Aorta (tissue), 5 donors: ENCODE data around the gene SLC49A3. TPM values are rescaled to one million over a fixed set of nuclear protein-coding genes. Genes with fewer than 3 reads are reported as not detected.
"Not testable (repeated sequence)": the region's sequence is repeated elsewhere in the genome, so short reads cannot be mapped to it uniquely, and the experiment has no call there.

Experiments used
- ATAC-seq: fragments of 200-7000 bp; cut with Tn5 transposase; one replicate; pipeline ENCODE4 v1.9.1; 2022; ENCODE audit warnings: moderate library complexity; ENCODE audit not compliant: low FRiP score
- DNase-seq, 2 donors: peaks; one replicate each; pipeline ENCODE4 v3.0.0-alpha.2; 2020
- H3K27ac ChIP-seq, 2 donors: one replicate each; pipeline ENCODE4 v1.5.1; 2013; ENCODE audit warnings: low read length in 2 of 2, mild to moderate bottlenecking in 2 of 2, moderate library complexity in 2 of 2, control low read depth in 1 of 2, inconsistent platforms in 1 of 2, low read depth in 1 of 2
- H3K27me3 ChIP-seq, 2 donors: one replicate each; pipeline ENCODE4 v1.6.1; 2013; ENCODE audit warnings: control low read depth in 1 of 2, low read length in 1 of 2, mild to moderate bottlenecking in 1 of 2, moderate library complexity in 1 of 2; ENCODE audit not compliant: insufficient read depth in 2 of 2, control insufficient read depth in 1 of 2
- H3K36me3 ChIP-seq, 2 donors: one replicate each; pipeline ENCODE4 v1.6.1; 2013; ENCODE audit warnings: control low read depth in 1 of 2, low read length in 1 of 2, mild to moderate bottlenecking in 1 of 2; ENCODE audit not compliant: insufficient read depth in 2 of 2, control insufficient read depth in 1 of 2
- H3K4me1 ChIP-seq, 2 donors: one replicate each; pipeline ENCODE4 v1.6.1; 2013; ENCODE audit warnings: low read length in 2 of 2, control low read depth in 1 of 2, mild to moderate bottlenecking in 1 of 2, moderate library complexity in 1 of 2; ENCODE audit not compliant: insufficient read depth in 2 of 2, control insufficient read depth in 1 of 2
- H3K4me3 ChIP-seq, 2 donors: one replicate each; pipeline ENCODE4 v1.5.1; 2013; ENCODE audit warnings: low read length in 2 of 2, control low read depth in 1 of 2, mild to moderate bottlenecking in 1 of 2
- H3K9me3 ChIP-seq: one replicate; pipeline ENCODE4 v1.6.1; 2013; ENCODE audit warnings: mild to moderate bottlenecking, low read length; ENCODE audit not compliant: control insufficient read depth
- WGBS, 2 donors: extraction: QIAGEN DNeasy Blood & Tissue Kit; methylation state at CpG; one replicate each; pipeline ENCODE4 v1.1.7; 2013; 5-methylcytosine and 5-hydroxymethylcytosine counted together
- intact Hi-C, 2 donors: fragments of 100-400 bp; cut with DNase I; formaldehyde crosslinking; loops; one replicate each; pipeline versions ENCODE4 v1.14.2 to v1.15.0; 2022
- polyA plus RNA-seq, 2 donors: library from polyadenylated mRNA; stranded (reverse); fragments of 200-250 nt; gene quantifications; one replicate each; pipeline ENCODE4 v1.2.3, GENCODE V29; 2013
- total RNA-seq, 2 donors: library from RNA; stranded (reverse); fragmentation: NEBNext Ultra II Directional; extraction: Animal tissue kit (Norgen Biotek cat#: 25700); gene quantifications; one replicate each; pipeline ENCODE4 v1.2.1, GENCODE V29; 2021
- donor health status: healthy with polysubstance abuse.
- donor health status: Bipolar disorder and iron deficiency.
- donor health status: DM: no; HTN: no; CAD: no.
- donor health status: DM: no; HTN: no; CAD: no.
- donor health status: DM: yes; HTN: yes; CAD: no.

Gene SLC49A3
- total and polyA plus RNA-seq, 4 donors = 3.0 to 22.9 (median 15.4) TPM

DNA sequence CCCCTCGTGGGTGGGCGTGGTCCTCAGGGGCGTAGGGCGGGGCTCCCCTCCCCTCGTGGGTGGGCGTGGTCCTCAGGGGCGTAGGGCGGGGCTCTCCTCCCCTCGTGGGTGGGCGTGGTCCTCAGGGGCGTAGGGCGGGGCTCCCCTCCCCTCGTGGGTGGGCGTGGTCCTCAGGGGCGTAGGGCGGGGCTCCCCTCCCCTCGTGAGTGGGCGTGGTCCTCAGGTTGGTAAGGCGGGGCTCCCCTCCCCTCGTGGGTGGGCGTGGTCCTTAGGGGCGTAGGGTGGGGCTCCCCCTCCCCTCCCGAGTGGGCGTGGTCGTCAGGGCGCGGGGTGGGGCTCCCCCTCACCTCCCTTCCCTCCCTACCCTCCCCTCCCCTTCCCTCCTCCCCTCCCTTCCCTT, 43.0 kb upstream of the SLC49A3 start:
- H3K27me3 ChIP-seq, H3K4me3 ChIP-seq, DNase-seq, H3K27ac ChIP-seq, intact Hi-C loops, ATAC-seq, H3K9me3 ChIP-seq, H3K4me1 ChIP-seq: not testable (repeated sequence)
- 82 to 84% methylated on average over 14 to 27 of the region's 27 CpGs for WGBS, 2 donors
- peaks cover 3 to 17% of the 10 kb centered on the region in 2 donors for H3K36me3 ChIP-seq

DNA sequence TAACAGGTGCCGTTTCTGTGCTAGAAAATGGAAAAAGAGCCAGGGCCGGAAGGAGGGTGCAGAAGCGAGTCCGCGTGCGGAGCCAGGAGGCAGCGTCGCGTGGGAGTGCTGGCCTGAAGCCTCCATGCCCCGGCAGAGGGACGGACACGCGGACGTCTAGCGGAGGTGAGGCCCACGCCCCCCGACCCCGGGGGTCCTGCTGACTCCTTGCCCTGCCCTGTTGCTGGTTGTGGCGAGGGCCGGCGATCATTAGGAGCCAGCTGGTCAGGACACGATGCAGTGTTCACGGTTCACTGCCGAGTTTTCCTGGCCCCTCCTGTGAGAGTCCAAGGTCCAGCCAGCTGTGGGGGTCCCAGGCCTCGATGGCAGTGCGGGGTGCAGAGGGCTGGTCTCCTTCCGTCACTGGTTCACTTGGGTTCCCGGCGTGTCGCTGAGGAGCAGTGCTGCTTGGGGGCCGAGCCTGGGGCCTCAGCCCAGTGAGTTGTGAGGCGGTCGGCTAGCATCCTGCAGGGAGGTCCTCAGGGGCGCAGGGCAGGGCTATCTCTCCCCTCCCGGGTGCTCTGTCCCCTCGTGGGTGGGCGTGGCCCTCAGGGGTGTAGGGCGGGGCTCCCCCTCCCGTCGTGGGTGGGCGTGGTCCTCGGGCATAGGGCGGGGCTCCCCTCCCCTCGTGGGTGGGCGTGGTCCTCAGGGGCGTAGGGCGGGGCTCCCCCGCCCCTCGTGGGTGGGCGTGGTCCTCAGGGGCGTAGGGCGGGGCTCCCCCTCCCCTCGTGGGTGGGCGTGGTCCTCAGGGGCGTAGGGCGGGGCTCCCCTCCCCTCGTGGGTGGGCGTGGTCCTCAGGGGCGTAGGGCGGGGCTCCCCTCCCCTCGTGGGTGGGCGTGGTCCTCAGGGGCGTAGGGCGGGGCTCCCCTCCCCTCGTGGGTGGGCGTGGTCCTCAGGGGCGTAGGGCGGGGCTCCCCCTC, 42.3 kb upstream of the SLC49A3 start:
- H3K9me3 ChIP-seq, ATAC-seq, DNase-seq, H3K27me3 ChIP-seq, intact Hi-C loops, H3K4me3 ChIP-seq, H3K27ac ChIP-seq, H3K4me1 ChIP-seq: not testable (repeated sequence)
- 94 to 96% methylated on average over 47 to 61 of the region's 68 CpGs for WGBS, 2 donors
- peaks cover 3 to 17% of the 10 kb centered on the region in 2 donors for H3K36me3 ChIP-seq

GRCh38 chr4:730511-730910, 41.6 kb upstream of the SLC49A3 start:
- Histone ChIP-seq H3K9me3 (no peaks in the 10 kb centered on the region), H3K4me1 (no peaks in the 10 kb centered on the region), H3K36me3 (peaks cover 2 to 17% of the 10 kb centered on the region in 2 donors), H3K27ac (no peak overlapping the region), H3K4me3 (no peak overlapping the region), H3K27me3 (no peaks in the 10 kb centered on the region)
- intact Hi-C loops = no loop called here
- WGBS, 2 donors = 97% methylated on average over 27 of the region's 27 CpGs
- DNase-seq = no peak
- no peak for ATAC-seq

DNA sequence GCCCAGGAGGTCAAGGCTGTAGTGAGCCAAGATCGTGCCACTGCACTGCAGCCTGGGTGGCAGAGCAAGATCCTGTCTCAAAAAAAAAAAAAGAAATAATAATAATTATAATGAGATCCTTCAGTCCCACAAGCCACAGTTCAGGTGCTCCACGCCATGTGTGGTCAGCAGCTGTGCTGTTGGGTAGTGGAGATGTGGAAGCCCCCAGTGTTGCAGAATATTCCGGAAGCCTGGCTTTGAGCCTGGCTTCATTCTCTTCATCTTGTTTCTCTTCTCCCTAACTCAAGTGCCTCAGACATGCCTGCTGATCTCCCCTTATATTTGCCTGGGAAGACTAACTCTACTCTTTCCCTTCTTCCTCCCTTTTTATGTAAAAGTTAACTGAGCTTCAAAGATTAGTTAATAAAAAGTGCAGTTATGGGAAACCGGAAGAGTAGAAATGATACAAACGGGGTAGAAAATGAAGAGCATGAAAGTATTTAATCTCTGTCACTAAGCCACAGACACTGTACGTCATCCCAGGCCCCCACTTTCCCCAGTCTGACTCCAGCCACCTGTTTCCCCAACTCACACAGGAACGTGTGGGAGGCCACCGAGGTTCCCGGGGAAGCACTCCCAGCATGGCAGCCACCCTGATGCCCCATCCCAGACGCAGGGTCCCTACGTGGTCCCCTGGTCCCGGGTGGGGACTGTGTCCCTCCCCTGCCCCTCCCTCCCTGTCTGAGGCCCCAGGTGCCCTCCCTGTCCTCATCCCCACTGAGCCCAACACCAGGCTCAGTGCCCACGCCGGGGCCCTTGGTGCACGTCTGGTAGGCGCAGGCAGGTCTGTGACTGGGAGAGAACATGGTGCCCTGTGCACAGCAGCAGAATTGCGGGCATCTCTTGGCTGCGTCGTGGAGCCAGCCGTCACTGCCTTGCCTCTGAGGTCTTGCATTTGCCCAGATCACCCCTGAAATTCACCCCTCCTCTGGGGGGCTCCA, 40.7 kb upstream of the SLC49A3 start:
- H3K27ac ChIP-seq = no peak overlapping the region
- no peaks in the 10 kb centered on the region for H3K27me3 ChIP-seq
- no peak for ATAC-seq
- 91 to 92% methylated on average over 20 of the region's 20 CpGs for WGBS, 2 donors
- H3K4me1 ChIP-seq = no peaks in the 10 kb centered on the region
- H3K9me3 ChIP-seq = no peaks in the 10 kb centered on the region
- no peak overlapping the region for H3K4me3 ChIP-seq
- intact Hi-C loops = no loop called here
- peaks cover 0 to 14% of the 10 kb centered on the region in 2 donors for H3K36me3 ChIP-seq
- DNase-seq = no peak

DNA sequence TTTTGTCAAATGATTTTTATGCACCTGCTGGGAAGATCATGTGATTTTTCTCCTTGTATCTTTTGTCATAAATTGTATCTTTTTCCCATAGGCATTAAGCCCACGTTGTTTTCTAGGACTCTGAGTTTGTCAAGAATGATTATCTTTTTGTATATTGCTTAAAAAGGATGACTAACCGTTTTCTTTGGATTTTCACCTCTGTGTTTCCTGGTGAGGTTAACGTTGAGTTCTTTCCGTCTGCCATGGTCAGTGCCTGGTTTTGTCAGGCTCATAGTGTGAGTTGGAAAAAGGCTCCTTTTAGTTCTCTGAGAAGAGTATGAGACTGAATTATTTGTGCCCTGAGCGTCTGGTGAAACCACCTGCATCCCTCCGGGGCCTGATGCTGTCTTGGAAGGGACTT, 38.6 kb upstream of the SLC49A3 start:
- no peak overlapping the region for H3K4me3 ChIP-seq
- H3K4me1 ChIP-seq = no peaks in the 10 kb centered on the region
- no peaks in the 10 kb centered on the region for H3K27me3 ChIP-seq
- no peaks in the 10 kb centered on the region for H3K9me3 ChIP-seq
- no peak for ATAC-seq
- no peak for DNase-seq
- no peak overlapping the region for H3K27ac ChIP-seq
- intact Hi-C loops = no loop called here
- H3K36me3 ChIP-seq = peaks cover 0 to 4% of the 10 kb centered on the region in 2 donors
- WGBS, 2 donors = 61 to 67% methylated on average over 6 of the region's 6 CpGs

DNA sequence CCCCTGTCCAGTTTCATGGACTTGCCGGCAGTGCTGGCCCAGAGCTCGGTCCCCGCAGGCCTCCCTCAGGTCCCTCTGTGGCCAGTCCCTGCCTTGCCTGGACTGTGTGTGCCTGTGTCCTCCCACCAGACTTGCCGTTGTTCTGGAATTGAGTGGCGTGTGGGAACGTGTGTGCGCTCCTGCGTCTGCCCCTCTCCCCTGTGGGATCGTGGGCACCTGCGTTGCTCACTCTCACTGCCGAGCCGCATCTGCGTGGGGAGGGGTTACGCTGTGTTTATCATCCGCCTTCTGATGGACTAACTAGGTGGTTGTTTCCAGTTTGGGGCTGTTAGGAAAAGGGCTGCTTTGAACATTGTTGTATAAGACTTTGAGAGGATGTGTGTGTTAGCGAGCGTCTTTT, 37.9 kb upstream of the SLC49A3 start:
- no peak for ATAC-seq
- Histone ChIP-seq H3K4me1 (no peaks in the 10 kb centered on the region), H3K27ac (no peak overlapping the region), H3K9me3 (no peaks in the 10 kb centered on the region), H3K4me3 (no peak overlapping the region), H3K36me3 (peaks cover 0 to 2% of the 10 kb centered on the region in 2 donors), H3K27me3 (no peaks in the 10 kb centered on the region)
- DNase-seq = no peak
- intact Hi-C loops = no loop called here
- WGBS, 2 donors = 85% methylated on average over 17 of the region's 17 CpGs

DNA sequence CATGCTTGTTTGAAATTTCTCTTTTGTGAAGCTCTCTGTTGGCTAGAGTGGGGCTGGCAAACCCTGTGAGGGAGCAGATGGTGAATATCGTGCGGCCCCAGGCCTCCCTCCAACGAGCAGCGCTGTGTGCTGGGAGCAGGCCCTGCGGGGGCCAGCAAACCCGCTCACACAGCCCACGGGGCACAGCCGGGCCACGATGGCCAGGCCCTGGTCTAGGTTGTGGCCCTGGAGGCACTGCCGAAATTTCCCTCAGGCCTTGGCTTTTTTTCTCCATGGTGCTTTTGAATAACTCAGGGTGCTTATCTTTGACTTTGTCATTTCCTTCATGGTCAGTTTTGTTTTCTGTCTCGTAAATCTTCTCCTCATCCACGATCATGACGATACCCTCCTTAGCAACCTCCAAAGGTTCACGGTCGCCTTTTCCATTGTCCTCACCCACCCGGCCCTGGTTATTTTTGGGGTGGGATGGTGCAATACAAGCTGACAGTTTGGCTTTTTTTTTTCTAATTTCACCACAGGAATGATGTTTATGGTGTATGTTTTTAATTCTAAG, 37.4 kb upstream of the SLC49A3 start:
- Histone ChIP-seq H3K27me3 (no peaks in the 10 kb centered on the region), H3K4me3 (no peak overlapping the region), H3K27ac (no peak overlapping the region), H3K9me3 (no peaks in the 10 kb centered on the region), H3K4me1 (no peaks in the 10 kb centered on the region), H3K36me3 (peaks cover 0 to 2% of the 10 kb centered on the region in 2 donors)
- intact Hi-C loops = no loop called here
- WGBS, 2 donors = 65 to 66% methylated on average over 16 of the region's 16 CpGs
- ATAC-seq (no peak), DNase-seq (no peak)

- no peaks in the 10 kb centered on the region for H3K9me3 ChIP-seq
- intact Hi-C loops = no loop called here
- 92 to 93% methylated on average over 35 to 41 of the region's 41 CpGs for WGBS, 2 donors
- H3K27ac ChIP-seq = no peak overlapping the region
- DNase-seq (no peak), ATAC-seq (no peak)
- H3K27me3 ChIP-seq = no peaks in the 10 kb centered on the region
- H3K4me1 ChIP-seq = no peaks in the 10 kb centered on the region
- H3K36me3 ChIP-seq = no peaks in the 10 kb centered on the region
- H3K4me3 ChIP-seq = no peak overlapping the region
These were observed 36.7 kb upstream of the SLC49A3 start for GRCh38 chr4:725391-726234.
